ENCODE data around the gene PHF2. TPM values are rescaled to one million over a fixed set of nuclear protein-coding genes. Genes with fewer than 3 reads are reported as not detected.

The PHF2 gene
- total RNA-seq, 1 experiment from 2014 or later, result 17.4 TPM

GRCh38 chr9:93665128-93665636 is 88.8 kb downstream of the PHF2 start:
- Mint-ChIP-seq H3K9me3 (no peaks in the 10 kb centered on the region), H3K4me1 (peaks cover 0 to 11% of the 10 kb centered on the region in 2 experiments; a peak in 2 of 4 replicates), H3K27ac (no peak overlapping the region), H3K4me3 (no peak overlapping the region), H3K36me3 (ENCODE audit: insufficient read depth in 1 of 3, low read depth in 3 of 3) (peaks cover 1 to 24% (median 1%) of the 10 kb centered on the region in 3 experiments; a peak in 5 of 7 replicates), H3K27me3 (ENCODE audit: low read depth) (no peaks in the 10 kb centered on the region)
- Histone ChIP-seq H2BK5ac (ENCODE audit: insufficient read length, low read length) (no peak overlapping the region), H2BK120ac (ENCODE audit: low read depth, low read length, poor library complexity, severe bottlenecking) (no peak overlapping the region), H4K20me1 (ENCODE audit: control insufficient read depth, insufficient read depth, insufficient read length) (no peaks in the 10 kb centered on the region), H3K27ac (ENCODE audit: insufficient read length, low read depth, low read length) (no peak overlapping the region), H3K4ac (ENCODE audit: low read depth, low read length) (no peak overlapping the region), H3T11ph (ENCODE audit: low read length) (no peak overlapping the region), H2AFZ (ENCODE audit: low read length) (no peak overlapping the region), H4K91ac (ENCODE audit: insufficient read length, low read depth, low read length) (no peak overlapping the region), H3K9me3 (ENCODE audit: control insufficient read depth, low read depth, low read length) (no peaks in the 10 kb centered on the region), H2BK12ac (ENCODE audit: insufficient read length, low read depth, low read length) (no peak overlapping the region), H3K79me2 (ENCODE audit: insufficient read depth, low read length) (no peaks in the 10 kb centered on the region), H4K5ac (ENCODE audit: insufficient read length, low read depth, low read length) (no peak overlapping the region), H3K4me1 (ENCODE audit: insufficient read depth, low read length) (no peaks in the 10 kb centered on the region), H2BK20ac (ENCODE audit: low read depth, low read length, poor library complexity, severe bottlenecking) (no peak overlapping the region), H4K8ac (replicated peaks; ENCODE audit: insufficient read length, low read depth, low read length) (no peak overlapping the region), H3K79me1 (ENCODE audit: insufficient read depth, low read depth, low read length, poor library complexity, severe bottlenecking) (no peaks in the 10 kb centered on the region), H3K56ac (ENCODE audit: insufficient read length, low read depth, low read length) (no peak overlapping the region), H3K23ac (ENCODE audit: insufficient read length, low read depth, low read length) (no peak overlapping the region), H3K23me2 (ENCODE audit: insufficient read length, low read depth, low read length, poor library complexity, severe bottlenecking) (no peaks in the 10 kb centered on the region), H2BK15ac (ENCODE audit: low read depth, low read length) (no peak overlapping the region), H3K27me3 (ENCODE audit: insufficient read depth, low read length) (no peaks in the 10 kb centered on the region), H2AK5ac (ENCODE audit: insufficient read length, low read length) (no peak overlapping the region), H3K9ac (ENCODE audit: extremely low read depth, insufficient read length, low read length) (no peak overlapping the region), H3K14ac (ENCODE audit: insufficient read depth, low read length) (no peak overlapping the region), H3K4me2 (ENCODE audit: insufficient read depth, insufficient read length, low read length) (no peak overlapping the region), H3K18ac (ENCODE audit: insufficient read length, low read depth, low read length) (no peak overlapping the region)
- no peak for TF ChIP-seq CTCF (conservative IDR thresholded peaks at IDR 0.05)
- DNase-seq, result no peak
- no CpG with 5 or more reads among the region's 9 CpGs for WGBS (ENCODE audit: extremely low coverage, insufficient read length, low lambda C conversion rate)

All from H9 (cell line).